Measurements from ENCODE around the gene GAB1. TPM values are rescaled to one million over a fixed set of nuclear protein-coding genes. Genes with fewer than 3 reads are reported as not detected.

GAB1 gene
- total RNA-seq, 1 experiment from 2014 or later, result 29.4 TPM

DNA sequence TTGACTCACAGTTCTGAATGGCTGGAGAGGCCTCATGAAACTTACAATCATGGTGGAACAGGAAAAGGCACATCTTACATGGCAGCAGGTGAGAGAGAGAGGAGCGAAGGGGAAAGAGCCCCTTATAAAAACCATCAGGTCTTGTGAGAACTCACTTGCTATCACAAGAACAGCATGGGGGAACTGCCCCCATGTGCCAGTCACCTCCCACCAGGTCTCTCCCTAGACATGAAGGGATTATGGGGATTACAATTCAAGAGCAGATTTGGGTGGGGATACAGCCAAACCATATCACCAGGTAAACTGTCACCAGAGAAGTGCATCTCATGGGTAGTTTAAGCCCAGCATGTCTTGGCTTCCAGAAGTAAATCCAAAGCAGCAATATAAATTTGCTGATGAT lies 169.4 kb downstream of the GAB1 start:
- no peak for TF ChIP-seq EZH2 (IDR thresholded peaks at IDR 0.05; ENCODE audit: low read depth)
- TF ChIP-seq, protein P1, sequence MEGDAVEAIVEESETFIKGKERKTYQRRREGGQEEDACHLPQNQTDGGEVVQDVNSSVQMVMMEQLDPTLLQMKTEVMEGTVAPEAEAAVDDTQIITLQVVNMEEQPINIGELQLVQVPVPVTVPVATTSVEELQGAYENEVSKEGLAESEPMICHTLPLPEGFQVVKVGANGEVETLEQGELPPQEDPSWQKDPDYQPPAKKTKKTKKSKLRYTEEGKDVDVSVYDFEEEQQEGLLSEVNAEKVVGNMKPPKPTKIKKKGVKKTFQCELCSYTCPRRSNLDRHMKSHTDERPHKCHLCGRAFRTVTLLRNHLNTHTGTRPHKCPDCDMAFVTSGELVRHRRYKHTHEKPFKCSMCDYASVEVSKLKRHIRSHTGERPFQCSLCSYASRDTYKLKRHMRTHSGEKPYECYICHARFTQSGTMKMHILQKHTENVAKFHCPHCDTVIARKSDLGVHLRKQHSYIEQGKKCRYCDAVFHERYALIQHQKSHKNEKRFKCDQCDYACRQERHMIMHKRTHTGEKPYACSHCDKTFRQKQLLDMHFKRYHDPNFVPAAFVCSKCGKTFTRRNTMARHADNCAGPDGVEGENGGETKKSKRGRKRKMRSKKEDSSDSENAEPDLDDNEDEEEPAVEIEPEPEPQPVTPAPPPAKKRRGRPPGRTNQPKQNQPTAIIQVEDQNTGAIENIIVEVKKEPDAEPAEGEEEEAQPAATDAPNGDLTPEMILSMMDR (conservative IDR thresholded peaks at IDR 0.05), result no peak
- intact Hi-C loops (cut with micrococcal nuclease; ENCODE audit: unreplicated experiment), result no loop called here

DNA sequence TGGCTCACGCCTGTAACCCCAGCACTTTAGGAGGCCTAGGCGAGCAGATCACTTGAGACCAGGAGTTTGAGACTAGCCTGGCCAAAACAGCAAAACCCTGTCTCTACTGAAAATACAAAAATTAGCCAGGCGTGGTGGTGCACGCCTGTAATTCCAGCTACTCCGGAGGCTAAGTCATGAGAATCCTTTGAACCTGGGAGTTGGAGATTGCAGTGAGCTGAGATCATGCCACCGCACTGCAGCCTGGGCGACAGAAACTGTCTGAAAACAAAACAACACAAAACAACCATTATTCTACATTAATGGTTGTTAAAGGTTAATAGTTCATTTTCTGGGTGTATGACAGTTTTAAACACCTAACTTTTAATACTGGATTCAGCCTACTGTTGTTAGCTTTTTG lies 175.2 kb downstream of the GAB1 start:
- DNase-seq, result no peak
- peaks cover 13% of the 10 kb centered on the region for H3K4me1 ChIP-seq (replicated peaks; ENCODE audit: insufficient read depth)
- intact Hi-C loops (cut with micrococcal nuclease; ENCODE audit: unreplicated experiment), result no loop called here
- BruUV-seq (replicated peaks), result no TSS peak
- H2AFZ ChIP-seq, result no peak overlapping the region
- TF ChIP-seq, protein P1 (conservative IDR thresholded peaks at IDR 0.05), result no peak
- peaks cover 22% of the 10 kb centered on the region for H4K20me1 ChIP-seq (ENCODE audit: insufficient read depth)
- no peak overlapping the region for H3K4me3 ChIP-seq
- H3K27me3 ChIP-seq (ENCODE audit: insufficient read depth, low read depth), result no peaks in the 10 kb centered on the region
- no peak overlapping the region for H3K27ac ChIP-seq
- H3K36me3 ChIP-seq (ENCODE audit: low read depth), result no peaks in the 10 kb centered on the region
- no peak overlapping the region for H3K4me2 ChIP-seq
- peaks cover 5% of the 10 kb centered on the region; the same call in 1 of the 2 replicates for H3F3A ChIP-seq (ENCODE audit: insufficient read depth, low read depth)
- POLR2A ChIA-PET (ENCODE audit: unreplicated experiment), result interaction anchor here (0.7 kb wide), 1 partner anchor 9 kb away, joined by 4 read pairs; no protein-coding TSS in a partner anchor
- no peaks in the 10 kb centered on the region for H3K9me3 ChIP-seq (ENCODE audit: insufficient read depth, low read depth)
- H3K9me2 ChIP-seq (ENCODE audit: insufficient read depth), result no peaks in the 10 kb centered on the region
- CTCF ChIA-PET, result no interaction called here
- H3K79me2 ChIP-seq (ENCODE audit: low read depth), result peaks cover 29% of the 10 kb centered on the region

More for the DNA sequence above, 169.4 kb downstream of the GAB1 start:
- no peaks in the 10 kb centered on the region for H3K9me2 ChIP-seq (ENCODE audit: insufficient read depth)
- H3K9me3 ChIP-seq (ENCODE audit: insufficient read depth, low read depth), result no peaks in the 10 kb centered on the region
- H3K27me3 ChIP-seq (ENCODE audit: insufficient read depth, low read depth), result no peaks in the 10 kb centered on the region
- H3K4me2 ChIP-seq, result no peak overlapping the region
- H3K36me3 ChIP-seq (ENCODE audit: low read depth), result no peaks in the 10 kb centered on the region
- H3K4me1 ChIP-seq (replicated peaks; ENCODE audit: insufficient read depth), result no peaks in the 10 kb centered on the region
- no peak overlapping the region for H3K27ac ChIP-seq
- BruUV-seq (replicated peaks), result no TSS peak
- no peaks in the 10 kb centered on the region for H3F3A ChIP-seq (ENCODE audit: insufficient read depth, low read depth)
- CTCF ChIA-PET, result no interaction called here
- H3K79me2 ChIP-seq (ENCODE audit: low read depth), result no peaks in the 10 kb centered on the region
- POLR2A ChIA-PET (ENCODE audit: unreplicated experiment), result no interaction called here
- H3K4me3 ChIP-seq, result no peak overlapping the region
- no peaks in the 10 kb centered on the region for H4K20me1 ChIP-seq (ENCODE audit: insufficient read depth)
- DNase-seq, result no peak
- H2AFZ ChIP-seq, result no peak overlapping the region

DNA sequence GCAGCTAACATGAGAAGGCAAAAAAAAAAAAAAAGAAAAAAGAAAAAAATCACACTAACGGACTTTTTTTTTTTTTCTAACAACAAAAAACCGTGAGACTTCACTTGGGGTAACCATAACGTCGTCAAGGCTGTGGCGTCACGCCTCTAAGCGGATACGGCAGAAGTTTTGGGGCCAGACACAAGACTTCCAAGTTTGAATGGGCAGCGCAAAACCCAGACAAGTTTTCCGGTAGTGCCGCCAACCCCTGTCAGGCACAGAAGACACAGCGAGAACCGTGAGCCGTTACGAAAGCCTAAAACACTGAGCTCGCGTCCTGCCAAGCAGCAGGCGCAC lies 176.3 kb downstream of the GAB1 start:
- peaks cover 5% of the 10 kb centered on the region; the same call in 1 of the 2 replicates for H3F3A ChIP-seq (ENCODE audit: insufficient read depth, low read depth)
- peaks cover 13% of the 10 kb centered on the region for H3K4me1 ChIP-seq (replicated peaks; ENCODE audit: insufficient read depth)
- BruUV-seq (replicated peaks), result TSS peak; percentile 95
- H3K79me2 ChIP-seq (ENCODE audit: low read depth), result peaks cover 40% of the 10 kb centered on the region
- H2AFZ ChIP-seq, result peak overlapping the region; percentile 88
- peak overlapping the region; percentile 81 for H3K27ac ChIP-seq
- ChIA-PET CTCF (no interaction called here), POLR2A (ENCODE audit: unreplicated experiment) (interaction anchor here (0.5 to 0.7 kb wide), 3 partner anchors 167 to 1799 kb away, joined by 3 to 9 read pairs (median 3); no protein-coding TSS in a partner anchor)
- no peaks in the 10 kb centered on the region for H3K9me2 ChIP-seq (ENCODE audit: insufficient read depth)
- TF ChIP-seq, protein P1 (conservative IDR thresholded peaks at IDR 0.05), result no peak
- no peak for TF ChIP-seq EZH2 (IDR thresholded peaks at IDR 0.05; ENCODE audit: low read depth)
- H3K36me3 ChIP-seq (ENCODE audit: low read depth), result 0 out of 2 replicates have a peak, but pooled peaks cover 7% of the 10 kb centered on the region
- no peak for DNase-seq
- peak overlapping the region; percentile 73 for H3K4me2 ChIP-seq
- no peaks in the 10 kb centered on the region for H3K9me3 ChIP-seq (ENCODE audit: insufficient read depth, low read depth)
- no peaks in the 10 kb centered on the region for H3K27me3 ChIP-seq (ENCODE audit: insufficient read depth, low read depth)
- intact Hi-C loops (cut with micrococcal nuclease; ENCODE audit: unreplicated experiment), result loop anchor here (1.0 kb wide), 2 partner anchors 177 to 329 kb away; partner anchors contain the start of genes GAB1 and USP38
- H3K4me3 ChIP-seq, result peak overlapping the region; percentile 93
- H4K20me1 ChIP-seq (ENCODE audit: insufficient read depth), result peaks cover 28% of the 10 kb centered on the region

All from PC-9 (cell line).